IMR-90 (cell line): ENCODE measurements around the gene CACNB2. TPM values are rescaled to one million over a fixed set of nuclear protein-coding genes. Genes with fewer than 3 reads are reported as not detected.

Experiments used
- ATAC-seq: fragments of 200-7000 bp; cut with Tn5 transposase; 2 replicates; pipeline ENCODE4 v1.9.1; 2020; ENCODE audit warnings: low read depth, mild to moderate bottlenecking, moderate library complexity
- BruUV-seq: library from RNA; stranded (reverse); fragments of 400-500 nt; replicated peaks from 2 replicates; lab custom pipeline; 2021; lab: Mats Ljungman, UMichigan
- CTCF ChIA-PET: fragments of 300-600 bp; formaldehyde crosslinking; extraction: SDS; loops from one replicate; lab custom pipeline; 2021; ENCODE audit warnings: antibody characterized with exemption; lab: Yijun Ruan, JAX
- POLR2A ChIA-PET: fragments of 300-600 bp; sonication (Branson Sonifier 250); formaldehyde crosslinking; loops from one replicate; lab custom pipeline; 2022; ENCODE audit warnings: antibody characterized with exemption; ENCODE audit not compliant: unreplicated experiment; lab: Charles Lee
- DNase-seq: peaks from one replicate; pipeline ENCODE4 v3.0.0; 2013
- H2AFZ ChIP-seq: replicated peaks from 2 replicates; pipeline ENCODE3; 2013; ENCODE audit warnings: low read length, mild to moderate bottlenecking; ENCODE audit not compliant: poor library complexity
- H2AK5ac ChIP-seq: 2 replicates; pipeline ENCODE4 v1.6.1; 2013; ENCODE audit warnings: low read depth, low read length, inconsistent platforms
- H2AK9ac ChIP-seq: replicated peaks from 2 replicates; pipeline ENCODE3; 2013; ENCODE audit warnings: mild to moderate bottlenecking, low read depth, low read length, moderate library complexity; ENCODE audit not compliant: poor library complexity
- H2BK120ac ChIP-seq: 2 replicates; pipeline ENCODE4 v1.6.1; 2013; ENCODE audit warnings: low read depth, low read length, inconsistent platforms
- H2BK15ac ChIP-seq: 3 replicates; pipeline ENCODE4 v1.6.1; 2013; ENCODE audit warnings: low read depth, low read length, inconsistent platforms
- H2BK20ac ChIP-seq: 2 replicates; pipeline ENCODE4 v1.6.1; 2013; ENCODE audit warnings: low read depth, mild to moderate bottlenecking, inconsistent platforms, low read length, moderate library complexity
- H2BK5ac ChIP-seq: 2 replicates; pipeline ENCODE4 v1.6.1; 2013; ENCODE audit warnings: mild to moderate bottlenecking, low read depth, low read length, inconsistent platforms; ENCODE audit not compliant: poor library complexity, severe bottlenecking
- H3K14ac ChIP-seq: replicated peaks from 2 replicates; pipeline ENCODE4 v1.6.1; 2013; ENCODE audit warnings: low read depth, low read length, inconsistent platforms
- H3K18ac ChIP-seq: 2 replicates; pipeline ENCODE4 v1.6.1; 2013; ENCODE audit warnings: low read depth, low read length, control low read depth
- H3K23ac ChIP-seq: 2 replicates; pipeline ENCODE4 v1.6.1; 2013; ENCODE audit warnings: low read depth, low read length, inconsistent platforms
- H3K27ac ChIP-seq: 2 replicates; pipeline ENCODE4 v1.5.1; 2013; ENCODE audit warnings: mild to moderate bottlenecking, control low read depth, low read length; ENCODE audit not compliant: insufficient read depth
- H3K27me3 ChIP-seq: 2 replicates; pipeline ENCODE4 v1.6.1; 2013; ENCODE audit warnings: low read length; ENCODE audit not compliant: control insufficient read depth, insufficient read depth
- H3K36me3 ChIP-seq: 2 replicates; pipeline ENCODE4 v1.6.1; 2013; ENCODE audit warnings: low read length, mixed read lengths; ENCODE audit not compliant: control insufficient read depth, insufficient read depth
- H3K4ac ChIP-seq: 2 replicates; pipeline ENCODE4 v1.6.1; 2013; ENCODE audit warnings: low read depth, low read length, inconsistent platforms
- H3K4me1 ChIP-seq: 2 replicates; pipeline ENCODE4 v1.6.1; 2013; ENCODE audit warnings: low read length, mixed read lengths; ENCODE audit not compliant: control insufficient read depth, insufficient read depth
- H3K4me2 ChIP-seq: 2 replicates; pipeline ENCODE4 v1.6.1; 2013; ENCODE audit warnings: low read depth, mild to moderate bottlenecking, control low read depth, low read length, moderate library complexity
- H3K4me3 ChIP-seq: 2 replicates; pipeline ENCODE4 v1.5.1; 2013; ENCODE audit warnings: low read depth, mild to moderate bottlenecking, control low read depth, low read length, moderate library complexity; ENCODE audit not compliant: insufficient read depth
- H3K56ac ChIP-seq: 2 replicates; pipeline ENCODE4 v1.6.1; 2013; ENCODE audit warnings: low read length, inconsistent platforms; ENCODE audit not compliant: insufficient read depth; ENCODE audit errors: extremely low read depth
- H3K79me1 ChIP-seq, 2 experiments: 2 replicates each; pipeline ENCODE4 v1.6.1; 2013; ENCODE audit warnings: low read length in 2 of 2, inconsistent platforms in 1 of 2, low read depth in 1 of 2
- H3K9ac ChIP-seq: 2 replicates; pipeline ENCODE4 v1.6.1; 2013; ENCODE audit warnings: low read depth, low read length, control low read depth
- H3K9me1 ChIP-seq: 2 replicates; pipeline ENCODE4 v1.6.1; 2013; ENCODE audit warnings: low read length, inconsistent platforms; ENCODE audit not compliant: insufficient read depth
- H3K9me3 ChIP-seq: 2 replicates; pipeline ENCODE4 v1.6.1; 2013; ENCODE audit warnings: low read length; ENCODE audit not compliant: control insufficient read depth, insufficient read depth
- H4K20me1 ChIP-seq: 2 replicates; pipeline ENCODE4 v1.6.1; 2013; ENCODE audit warnings: low read length, inconsistent platforms; ENCODE audit not compliant: insufficient read depth
- H4K5ac ChIP-seq: 2 replicates; pipeline ENCODE4 v1.6.1; 2013; ENCODE audit warnings: mild to moderate bottlenecking, low read depth, low read length, control low read depth
- H4K8ac ChIP-seq, 2 experiments: 2 replicates each; pipeline ENCODE4 v1.6.1; 2013; ENCODE audit warnings: low read depth in 2 of 2, low read length in 2 of 2, control low read depth in 1 of 2, inconsistent platforms in 1 of 2
- H4K91ac ChIP-seq: 2 replicates; pipeline ENCODE4 v1.6.1; 2013; ENCODE audit warnings: low read depth, low read length, inconsistent platforms; ENCODE audit not compliant: insufficient read depth
- BHLHE40 ChIP-seq: fragments of 150-350 bp; IDR thresholded peaks from 2 replicates; pipeline ENCODE4 v1.6.1; 2016; ENCODE audit warnings: mild to moderate bottlenecking, low read depth, low read length
- CEBPB ChIP-seq: IDR thresholded peaks from 2 replicates; pipeline ENCODE4 v1.6.1; 2012; ENCODE audit warnings: low read depth, low read length, improper control_type of control experiment
- CHD1 ChIP-seq: IDR thresholded peaks from 2 replicates; pipeline ENCODE4 v1.6.1; 2012; ENCODE audit warnings: low read depth, low read length, improper control_type of control experiment
- ELK1 ChIP-seq: fragments of 150-350 bp; IDR thresholded peaks from 2 replicates; pipeline ENCODE4 v1.6.1; 2016; ENCODE audit warnings: low read depth, mild to moderate bottlenecking, low read length, moderate library complexity, borderline replicate concordance
- MAFK ChIP-seq: IDR thresholded peaks from 2 replicates; pipeline ENCODE4 v1.6.1; 2012; ENCODE audit warnings: low read depth, low read length, improper control_type of control experiment
- MAZ ChIP-seq: IDR thresholded peaks from 2 replicates; pipeline ENCODE4 v1.6.1; 2012; ENCODE audit warnings: low read depth, mild to moderate bottlenecking, low read length, improper control_type of control experiment, moderate library complexity, borderline replicate concordance
- MXI1 ChIP-seq: IDR thresholded peaks from 2 replicates; pipeline ENCODE4 v1.6.1; 2012; ENCODE audit warnings: low read depth, mild to moderate bottlenecking, low read length, moderate library complexity, borderline replicate concordance
- POLR2A ChIP-seq: IDR thresholded peaks from 2 replicates; pipeline ENCODE4 v1.6.1; 2012; ENCODE audit warnings: mild to moderate bottlenecking, low read depth, low read length
- RAD21 ChIP-seq: IDR thresholded peaks from 2 replicates; pipeline ENCODE4 v1.6.1; 2012; ENCODE audit warnings: low read length, improper control_type of control experiment
- RCOR1 ChIP-seq: IDR thresholded peaks from 2 replicates; pipeline ENCODE4 v1.6.1; 2012; ENCODE audit warnings: mild to moderate bottlenecking, low read length, improper control_type of control experiment; ENCODE audit not compliant: insufficient replicate concordance
- RFX5 ChIP-seq: IDR thresholded peaks from 2 replicates; pipeline ENCODE4 v1.8.0; 2012; ENCODE audit warnings: low read depth, mild to moderate bottlenecking, low read length, moderate library complexity
- SMC3 ChIP-seq: fragments of 150-350 bp; IDR thresholded peaks from 2 replicates; pipeline ENCODE4 v1.6.1; 2016; ENCODE audit warnings: low read depth, mild to moderate bottlenecking, antibody characterized with exemption, low read length, moderate library complexity
- USF2 ChIP-seq: fragments of 150-350 bp; IDR thresholded peaks from 2 replicates; pipeline ENCODE4 v1.6.1; 2017; ENCODE audit warnings: mild to moderate bottlenecking, antibody characterized with exemption, low read length, low read depth
- WGBS, 2 experiments: methylation state at CpG; one replicate each; pipeline versions ENCODE4 v1.1.5 to v1.1.7; 2013; ENCODE audit warnings: missing lambda C conversion rate in 2 of 2; ENCODE audit not compliant: insufficient read length in 1 of 2; ENCODE audit errors: extremely low coverage in 2 of 2; 5-methylcytosine and 5-hydroxymethylcytosine counted together
- dilution Hi-C: fragments of 300-500 bp; cut with HindIII; formaldehyde crosslinking; loops from one replicate; pipeline ENCODE4 v1.14.3; 2018; ENCODE audit warnings: low sequenced_read_pairs; ENCODE audit not compliant: unreplicated experiment
- in situ Hi-C: fragments of 300-500 bp; cut with MboI; formaldehyde crosslinking; loops from 3 replicates; pipeline ENCODE4 v1.14.3; 2019; ENCODE audit warnings: low sequenced_read_pairs, inconsistent platforms, mixed read lengths
- intact Hi-C: fragments of 100-400 bp; cut with micrococcal nuclease; formaldehyde crosslinking; loops from 2 replicates; pipeline ENCODE4 v1.10.0; 2022
- polyA plus RNA-seq, 3 experiments: library from polyadenylated mRNA; depleted of rRNA; stranded (reverse); fragments of >200 nt; gene quantifications; 2 replicates each; pipeline ENCODE4 v1.2.3, GENCODE V29; 2012; ENCODE audit warnings: low replicate concordance in 1 of 3
- total RNA-seq: library from RNA; depleted of rRNA; stranded (reverse); fragments of >200 nt; gene quantifications from 2 replicates; pipeline ENCODE4 v1.2.3, GENCODE V29; 2012

The CACNB2 gene
- total and polyA plus RNA-seq, 2 of the 4 experiments (the other 2 are of a cell fraction) = 0.36 TPM

GRCh38 chr10:18178854-18179483, 38.7 kb downstream of the CACNB2 start:
- no peak overlapping the region for H3K27ac ChIP-seq
- ChIA-PET POLR2A (interaction anchor here (1.0 kb wide), 1 partner anchor 15 kb away, joined by 6 read pairs; no protein-coding TSS in a partner anchor), CTCF (interaction anchor here (0.5 to 0.6 kb wide), 2 partner anchors 24 to 713 kb away, joined by 3 to 5 read pairs; no protein-coding TSS in a partner anchor)
- no CpG with 5 or more reads among the region's 3 CpGs for WGBS, 2 experiments
- no peak overlapping the region for H4K91ac ChIP-seq
- H3K4me3 ChIP-seq = no peak overlapping the region
- H3K14ac ChIP-seq = peak overlapping the region; percentile 59; the same call in 1 of the 2 replicates
- H4K8ac ChIP-seq = no peak overlapping the region
- no peak for ATAC-seq
- H3K9ac ChIP-seq = no peak overlapping the region
- H4K5ac ChIP-seq = no peak overlapping the region
- no peak overlapping the region for H2AK9ac ChIP-seq
- no peak overlapping the region; the same call in 1 of the 2 replicates for H2BK20ac ChIP-seq
- no peak overlapping the region for H2BK120ac ChIP-seq
- no TSS peak for BruUV-seq
- no peaks in the 10 kb centered on the region for H3K9me3 ChIP-seq
- peak overlapping the region; percentile 27 for H2AFZ ChIP-seq
- H3K79me1 ChIP-seq = no peaks in the 10 kb centered on the region
- H3K56ac ChIP-seq = no peak overlapping the region
- H3K27me3 ChIP-seq = no peaks in the 10 kb centered on the region
- peak overlapping the region; percentile 24; the same call in 1 of the 2 replicates for H2AK5ac ChIP-seq
- DNase-seq = no peak
- no peak overlapping the region; the same call in 1 of the 2 replicates for H3K18ac ChIP-seq
- H3K36me3 ChIP-seq = no peaks in the 10 kb centered on the region
- no peaks in the 10 kb centered on the region for H4K20me1 ChIP-seq
- no peak overlapping the region for H2BK15ac ChIP-seq
- in situ Hi-C loops (no loop called here), dilution Hi-C loops (no loop called here), intact Hi-C loops (no loop called here)
- H3K4me1 ChIP-seq = peaks cover 2% of the 10 kb centered on the region; the same call in 1 of the 2 replicates
- no peak overlapping the region for H2BK5ac ChIP-seq
- no peak overlapping the region; the same call in 1 of the 2 replicates for H3K23ac ChIP-seq
- H3K4ac ChIP-seq = peak overlapping the region; percentile 21; the same call in 1 of the 2 replicates
- no peak for TF ChIP-seq CHD1
- TF ChIP-seq RFX5 = no peak
- TF ChIP-seq SMC3 = no peak
- TF ChIP-seq MAZ = no peak
- no peak for TF ChIP-seq RCOR1
- TF ChIP-seq RAD21 = no peak
- TF ChIP-seq ELK1 = no peak
- TF ChIP-seq MXI1 = no peak
- TF ChIP-seq BHLHE40 = no peak
- TF ChIP-seq CEBPB = no peak
- no peak for TF ChIP-seq USF2
- no peak for TF ChIP-seq POLR2A
- no peak for TF ChIP-seq MAFK
- no peak overlapping the region for H3K4me2 ChIP-seq
- no peaks in the 10 kb centered on the region for H3K9me1 ChIP-seq
